Measurements from ENCODE around the gene GZMM.

GZMM gene

GRCh38 chr19:535017-535835, 8.6 kb upstream of the GZMM start (continued):
- TF ChIP-seq ZNF518A (tag by site-specific recombination; conservative IDR thresholded peaks at IDR 0.05; ENCODE audit: low read depth) (no peak), ZXDB (tag by site-specific recombination; IDR thresholded peaks at IDR 0.05) (no peak), ZSCAN18 (tag by site-specific recombination; IDR thresholded peaks at IDR 0.05) (no peak)

- Histone ChIP-seq H3K36me3 (ENCODE audit: control insufficient read depth in 2 of 2, insufficient read depth in 1 of 2, low read length in 2 of 2) (peaks cover 6 to 47% of the 10 kb centered on the region in 2 experiments; a peak in 2 of 3 replicates), H3K9me3 (ENCODE audit: control insufficient read depth, insufficient read depth, low read depth, low read length) (no peaks in the 10 kb centered on the region), H3K4me3 (ENCODE audit: low read depth, low read length) (no peak overlapping the region), H3K4me1 (ENCODE audit: control insufficient read depth, insufficient read depth, low read length) (peaks cover 7% of the 10 kb centered on the region), H3K27ac (ENCODE audit: extremely low read depth, low read depth, low read length) (no peak overlapping the region)
- ChIA-PET CTCF (no interaction called here), POLR2A (no interaction called here)
- TF ChIP-seq ZNF792 (tag by site-specific recombination; IDR thresholded peaks at IDR 0.05) (no peak), ZNF501 (tag by site-specific recombination; IDR thresholded peaks at IDR 0.05) (no peak), ZNF341 (tag by site-specific recombination; IDR thresholded peaks at IDR 0.05; ENCODE audit: low read depth) (no peak), PBX3 (CRISPR knock-in tag; IDR thresholded peaks at IDR 0.05) (no peak), ELK4 (IDR thresholded peaks at IDR 0.05; ENCODE audit: borderline replicate concordance, low read depth, low read length) (no peak), ZNF114 (tag by site-specific recombination; IDR thresholded peaks at IDR 0.05) (no peak), ZNF670 (tag by site-specific recombination; IDR thresholded peaks at IDR 0.05; ENCODE audit: low read depth) (no peak), ZBTB44 (tag by site-specific recombination; IDR thresholded peaks at IDR 0.05) (no peak), MEIS1 (CRISPR knock-in tag; IDR thresholded peaks at IDR 0.05; ENCODE audit: borderline replicate concordance) (no peak), SCRT2 (tag by site-specific recombination; IDR thresholded peaks at IDR 0.05) (no peak), ZNF76 (tag by site-specific recombination; IDR thresholded peaks at IDR 0.05; ENCODE audit: borderline replicate concordance, low read depth) (no peak), ZNF514 (tag by site-specific recombination; IDR thresholded peaks at IDR 0.05) (no peak), ZNF274 (IDR thresholded peaks at IDR 0.05; ENCODE audit: low read length) (no peak), ZNF274 (tag by site-specific recombination; IDR thresholded peaks at IDR 0.05; ENCODE audit: borderline replicate concordance) (no peak), BCL6B (tag by site-specific recombination; IDR thresholded peaks at IDR 0.05) (no peak)
These were observed 7.6 kb upstream of the GZMM start for GRCh38 chr19:536031-536880.
